HEK293 (cell line): Measurements from ENCODE around the gene SLC2A9.

Experiments used
- GLI4 ChIP-seq: fragments of 450-650 bp; formaldehyde crosslinking; IDR thresholded peaks from 2 replicates; pipeline ENCODE4 v1.5.1; 2016; ENCODE audit warnings: missing biosample characterization, missing genetic modification characterization
- KLF17 ChIP-seq: fragments of 450-650 bp; formaldehyde crosslinking; IDR thresholded peaks from 2 replicates; pipeline ENCODE4 v1.5.1; 2016; ENCODE audit warnings: missing biosample characterization, missing genetic modification characterization
- REST ChIP-seq: fragments of 450-650 bp; formaldehyde crosslinking; IDR thresholded peaks from 2 replicates; pipeline ENCODE4 v1.5.1; 2016; ENCODE audit warnings: missing biosample characterization, missing genetic modification characterization
- ZBTB7A ChIP-seq: fragments of 450-650 bp; formaldehyde crosslinking; IDR thresholded peaks from 2 replicates; pipeline ENCODE4 v1.5.1; 2016; ENCODE audit warnings: low read depth, missing biosample characterization, missing genetic modification characterization
- ZNF184 ChIP-seq: fragments of 450-650 bp; IDR thresholded peaks from 2 replicates; pipeline ENCODE4 v1.5.1; 2018; ENCODE audit warnings: missing biosample characterization, mild to moderate bottlenecking, missing genetic modification characterization
- ZNF292 ChIP-seq: fragments of 450-650 bp; formaldehyde crosslinking; IDR thresholded peaks from 2 replicates; pipeline ENCODE4 v1.5.1; 2016; ENCODE audit warnings: low read depth, missing biosample characterization, missing genetic modification characterization, borderline replicate concordance
- ZNF777 ChIP-seq: fragments of 450-650 bp; formaldehyde crosslinking; IDR thresholded peaks from 2 replicates; pipeline ENCODE4 v1.5.1; 2017; ENCODE audit warnings: missing biosample characterization, missing genetic modification characterization, borderline replicate concordance
- TF ChIP-seq, protein P1 (sequence below): fragments of 450-650 bp; formaldehyde crosslinking; IDR thresholded peaks from 2 replicates; pipeline ENCODE4 v1.5.1; 2016; ENCODE audit warnings: missing biosample characterization, missing genetic modification characterization
- TF ChIP-seq, protein P2 (sequence below): fragments of 450-650 bp; formaldehyde crosslinking; optimal IDR thresholded peaks from 2 replicates; pipeline ENCODE3; 2016; ENCODE audit warnings: missing biosample characterization, mild to moderate bottlenecking, missing genetic modification characterization

GRCh38 chr4:9924750-9925149 lies 96.5 kb downstream of the SLC2A9 start:
- TF ChIP-seq ZBTB7A (tag by site-specific recombination), result no peak
- TF ChIP-seq KLF17 (tag by site-specific recombination), result no peak
- no peak for TF ChIP-seq ZNF292 (tag by site-specific recombination)
- TF ChIP-seq REST, result no peak
- no peak for TF ChIP-seq ZNF184 (tag by site-specific recombination)
- TF ChIP-seq, protein P1, sequence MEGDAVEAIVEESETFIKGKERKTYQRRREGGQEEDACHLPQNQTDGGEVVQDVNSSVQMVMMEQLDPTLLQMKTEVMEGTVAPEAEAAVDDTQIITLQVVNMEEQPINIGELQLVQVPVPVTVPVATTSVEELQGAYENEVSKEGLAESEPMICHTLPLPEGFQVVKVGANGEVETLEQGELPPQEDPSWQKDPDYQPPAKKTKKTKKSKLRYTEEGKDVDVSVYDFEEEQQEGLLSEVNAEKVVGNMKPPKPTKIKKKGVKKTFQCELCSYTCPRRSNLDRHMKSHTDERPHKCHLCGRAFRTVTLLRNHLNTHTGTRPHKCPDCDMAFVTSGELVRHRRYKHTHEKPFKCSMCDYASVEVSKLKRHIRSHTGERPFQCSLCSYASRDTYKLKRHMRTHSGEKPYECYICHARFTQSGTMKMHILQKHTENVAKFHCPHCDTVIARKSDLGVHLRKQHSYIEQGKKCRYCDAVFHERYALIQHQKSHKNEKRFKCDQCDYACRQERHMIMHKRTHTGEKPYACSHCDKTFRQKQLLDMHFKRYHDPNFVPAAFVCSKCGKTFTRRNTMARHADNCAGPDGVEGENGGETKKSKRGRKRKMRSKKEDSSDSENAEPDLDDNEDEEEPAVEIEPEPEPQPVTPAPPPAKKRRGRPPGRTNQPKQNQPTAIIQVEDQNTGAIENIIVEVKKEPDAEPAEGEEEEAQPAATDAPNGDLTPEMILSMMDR (tag by site-specific recombination), result no peak
- TF ChIP-seq, protein P2, sequence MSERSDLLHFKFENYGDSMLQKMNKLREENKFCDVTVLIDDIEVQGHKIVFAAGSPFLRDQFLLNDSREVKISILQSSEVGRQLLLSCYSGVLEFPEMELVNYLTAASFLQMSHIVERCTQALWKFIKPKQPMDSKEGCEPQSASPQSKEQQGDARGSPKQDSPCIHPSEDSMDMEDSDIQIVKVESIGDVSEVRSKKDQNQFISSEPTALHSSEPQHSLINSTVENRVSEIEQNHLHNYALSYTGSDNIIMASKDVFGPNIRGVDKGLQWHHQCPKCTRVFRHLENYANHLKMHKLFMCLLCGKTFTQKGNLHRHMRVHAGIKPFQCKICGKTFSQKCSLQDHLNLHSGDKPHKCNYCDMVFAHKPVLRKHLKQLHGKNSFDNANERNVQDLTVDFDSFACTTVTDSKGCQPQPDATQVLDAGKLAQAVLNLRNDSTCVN, result no peak
- no peak for TF ChIP-seq GLI4 (tag by site-specific recombination)
- TF ChIP-seq ZNF777 (tag by site-specific recombination), result no peak
